Measurements from ENCODE around the gene LARP4B. TPM values are rescaled to one million over a fixed set of nuclear protein-coding genes. Genes with fewer than 3 reads are reported as not detected.

Gene LARP4B
- polyA plus RNA-seq, 1 donor: 51.3 TPM

GRCh38 chr10:829241-829640 lies 102.3 kb downstream of the LARP4B start:
- DNase-seq: no peak

GRCh38 chr10:828191-828590 lies 103.3 kb downstream of the LARP4B start:
- no peak for DNase-seq

GRCh38 chr10:824946-825345 lies 106.6 kb downstream of the LARP4B start:
- DNase-seq: no peak

GRCh38 chr10:824497-824896 lies 107.0 kb downstream of the LARP4B start:
- DNase-seq: no peak

GRCh38 chr10:822661-823367 lies 108.7 kb downstream of the LARP4B start:
- DNase-seq: no peak

- DNase-seq: no peak
Measured at GRCh38 chr10:822197-822596, 109.3 kb downstream of the LARP4B start.

- DNase-seq: no peak
Measured at GRCh38 chr10:821322-821721, 110.2 kb downstream of the LARP4B start.

- no peak for DNase-seq
Measured at GRCh38 chr10:819816-820215, 111.7 kb downstream of the LARP4B start.

- no peak for DNase-seq
Measured at GRCh38 chr10:819326-819725, 112.2 kb downstream of the LARP4B start.

- no peak for DNase-seq
Measured at GRCh38 chr10:818526-819220, 112.8 kb downstream of the LARP4B start.

GRCh38 chr10:818010-818409 lies 113.5 kb downstream of the LARP4B start:
- no peak for DNase-seq

- no peak for DNase-seq
Measured at GRCh38 chr10:817371-817770, 114.1 kb downstream of the LARP4B start.

- DNase-seq: no peak
Measured at GRCh38 chr10:816958-817357, 114.5 kb downstream of the LARP4B start.

GRCh38 chr10:816091-816477 lies 115.4 kb downstream of the LARP4B start:
- DNase-seq: no peak

GRCh38 chr10:815338-816090 lies 116.0 kb downstream of the LARP4B start:
- DNase-seq: no peak

- no peak for DNase-seq
Measured at GRCh38 chr10:814536-815302, 116.8 kb downstream of the LARP4B start.

- no peak for DNase-seq
Measured at GRCh38 chr10:813286-813685, 118.2 kb downstream of the LARP4B start.

- DNase-seq: no peak
Measured at GRCh38 chr10:812787-813186, 118.7 kb downstream of the LARP4B start.

GRCh38 chr10:811379-812175 lies 119.9 kb downstream of the LARP4B start:
- no peak for DNase-seq

GRCh38 chr10:810351-810846 lies 121.1 kb downstream of the LARP4B start:
- DNase-seq: no peak

- DNase-seq: no peak
Measured at GRCh38 chr10:809671-810350, 121.7 kb downstream of the LARP4B start.
